Panc1 (cell line): ENCODE measurements around the gene SETD6.

Experiments
- CTCF ChIP-seq: fragments of 450-650 bp; IDR thresholded peaks from 2 replicates; pipeline ENCODE4 v1.5.1; 2017; ENCODE audit warnings: mild to moderate bottlenecking
- SIN3A ChIP-seq: IDR thresholded peaks from 2 replicates; pipeline ENCODE4 v1.6.1; 2012; ENCODE audit warnings: low read depth, mild to moderate bottlenecking, low read length, moderate library complexity, borderline replicate concordance; ENCODE audit not compliant: insufficient read depth
- TF ChIP-seq, protein P1 (sequence below), 2 experiments: IDR thresholded peaks; 2 replicates each; pipeline ENCODE4 v1.6.1; 2011 to 2012; ENCODE audit warnings: low read depth in 2 of 2, control low read depth in 1 of 2, low read length in 1 of 2, mild to moderate bottlenecking in 1 of 2, moderate library complexity in 1 of 2; ENCODE audit not compliant: insufficient read depth in 1 of 2

DNA sequence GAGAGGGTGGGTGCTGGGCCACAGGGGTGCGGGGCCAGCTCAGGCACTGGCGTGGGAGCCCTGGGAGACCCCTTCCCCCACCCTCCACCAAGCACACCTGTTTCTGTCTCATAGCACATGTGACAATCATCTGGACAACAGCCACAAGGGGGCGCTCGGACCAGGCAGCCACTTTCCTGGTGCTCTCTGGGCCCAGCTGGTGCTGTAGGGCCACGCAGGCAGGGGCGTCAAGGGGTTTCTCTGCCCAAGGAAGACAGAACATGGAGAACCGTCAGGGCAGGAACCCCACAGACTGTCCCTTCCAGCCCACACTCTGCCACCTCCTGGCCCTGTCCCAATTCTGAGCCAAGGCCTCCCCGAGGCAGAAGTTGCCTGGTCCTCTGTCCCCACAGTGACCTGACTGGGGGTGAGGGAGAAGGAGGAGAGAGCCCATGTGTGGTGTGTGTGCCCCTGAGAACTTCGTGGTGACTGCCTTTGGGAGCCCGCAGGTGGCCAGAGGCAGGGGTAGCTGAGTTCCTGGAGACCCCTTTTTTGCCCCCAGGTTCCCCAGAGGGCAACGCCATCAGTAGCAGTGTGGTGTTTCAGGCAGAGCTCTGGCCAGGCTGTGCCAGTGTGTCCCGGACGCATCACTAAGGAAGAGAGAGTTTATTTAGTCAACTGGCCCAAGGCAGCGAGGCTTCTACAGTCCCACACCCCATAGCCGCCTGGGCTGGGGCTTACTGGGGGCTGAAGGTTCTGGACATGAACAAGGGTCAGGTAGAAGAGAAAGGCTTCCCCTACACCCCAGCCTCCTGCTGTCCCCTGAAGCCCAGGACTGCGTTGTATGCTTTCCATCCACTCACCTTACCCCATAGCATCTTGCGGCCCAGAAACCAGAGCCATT lies 3.1 kb upstream of the SETD6 start:
- TF ChIP-seq CTCF = peak; percentile 90
- TF ChIP-seq, protein P1, sequence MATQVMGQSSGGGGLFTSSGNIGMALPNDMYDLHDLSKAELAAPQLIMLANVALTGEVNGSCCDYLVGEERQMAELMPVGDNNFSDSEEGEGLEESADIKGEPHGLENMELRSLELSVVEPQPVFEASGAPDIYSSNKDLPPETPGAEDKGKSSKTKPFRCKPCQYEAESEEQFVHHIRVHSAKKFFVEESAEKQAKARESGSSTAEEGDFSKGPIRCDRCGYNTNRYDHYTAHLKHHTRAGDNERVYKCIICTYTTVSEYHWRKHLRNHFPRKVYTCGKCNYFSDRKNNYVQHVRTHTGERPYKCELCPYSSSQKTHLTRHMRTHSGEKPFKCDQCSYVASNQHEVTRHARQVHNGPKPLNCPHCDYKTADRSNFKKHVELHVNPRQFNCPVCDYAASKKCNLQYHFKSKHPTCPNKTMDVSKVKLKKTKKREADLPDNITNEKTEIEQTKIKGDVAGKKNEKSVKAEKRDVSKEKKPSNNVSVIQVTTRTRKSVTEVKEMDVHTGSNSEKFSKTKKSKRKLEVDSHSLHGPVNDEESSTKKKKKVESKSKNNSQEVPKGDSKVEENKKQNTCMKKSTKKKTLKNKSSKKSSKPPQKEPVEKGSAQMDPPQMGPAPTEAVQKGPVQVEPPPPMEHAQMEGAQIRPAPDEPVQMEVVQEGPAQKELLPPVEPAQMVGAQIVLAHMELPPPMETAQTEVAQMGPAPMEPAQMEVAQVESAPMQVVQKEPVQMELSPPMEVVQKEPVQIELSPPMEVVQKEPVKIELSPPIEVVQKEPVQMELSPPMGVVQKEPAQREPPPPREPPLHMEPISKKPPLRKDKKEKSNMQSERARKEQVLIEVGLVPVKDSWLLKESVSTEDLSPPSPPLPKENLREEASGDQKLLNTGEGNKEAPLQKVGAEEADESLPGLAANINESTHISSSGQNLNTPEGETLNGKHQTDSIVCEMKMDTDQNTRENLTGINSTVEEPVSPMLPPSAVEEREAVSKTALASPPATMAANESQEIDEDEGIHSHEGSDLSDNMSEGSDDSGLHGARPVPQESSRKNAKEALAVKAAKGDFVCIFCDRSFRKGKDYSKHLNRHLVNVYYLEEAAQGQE (IDR thresholded peaks at IDR 0.05; ENCODE audit: insufficient read depth in 1 of 2, low read depth in 2 of 2, low read length in 1 of 2) = no peak
- TF ChIP-seq SIN3A = no peak
